Thyroid gland (tissue), 4 donors: Measurements from ENCODE around the gene MCL1. TPM values are rescaled to one million over a fixed set of nuclear protein-coding genes. Genes with fewer than 3 reads are reported as not detected.

ENCODE experiments used
- microRNA-seq: library from miRNA; unstranded; fragments of <30 nt; microRNA quantifications from one replicate; pipeline ENCODE4, GENCODE V29; 2016
- small RNA-seq: library from RNA; depleted of rRNA; stranded (forward); fragments of <200 nt; gene quantifications from one replicate; pipeline ENCODE3, GENCODE V24; 2016
- total RNA-seq, 4 donors: library from RNA; depleted of rRNA; stranded (reverse); fragments of >200 nt; gene quantifications; one replicate each; pipeline ENCODE4 v1.2.3, GENCODE V29; 2016

Gene MCL1
- total RNA-seq, 4 donors from 2014 or later, result 164 to 313 (median 203) TPM

Small RNA genes lying within 50 kb of the gene (microRNA-seq; reads per million reads assigned to microRNA genes)
- not detected for gene MIR4257

Small RNA genes lying within 50 kb of the gene (small RNA-seq; reads per million reads assigned to genes)
- gene MIR4257 (not detected), gene RF00015 (not detected), gene RF00561 (not detected), gene RN7SL473P (not detected), gene RN7SL600P (not detected)

Other genes with a start within 250 kb of the MCL1 start
- gene RPRD2, start 215.5 kb downstream of the MCL1 start, total RNA-seq, result 10 to 100 TPM; 26.1 to 39.9 (median 31.6) TPM
- gene TARS2, start 92.2 kb downstream of the MCL1 start, total RNA-seq, result 10 to 100 TPM; 13.8 to 18.2 (median 14.8) TPM
- gene ECM1, start 71.5 kb downstream of the MCL1 start, total RNA-seq, result 10 to 100 TPM in 1 of 4 donors, 1 to 10 TPM in 3; 4.2 to 11.3 (median 7.0) TPM
- gene FALEC, start 63.9 kb downstream of the MCL1 start, total RNA-seq, result not detected
- gene ADAMTSL4, start 30.2 kb downstream of the MCL1 start, total RNA-seq, result 10 to 100 TPM in 1 of 4 donors, 1 to 10 TPM in 3; 2.1 to 15.7 (median 6.9) TPM
- 100 to 1,000 TPM; 183 to 292 (median 218) TPM for gene ENSA, start 50.0 kb upstream of the MCL1 start, total RNA-seq
- 10 to 100 TPM; 36.3 to 44.1 (median 39.2) TPM for gene GOLPH3L, start 117.5 kb upstream of the MCL1 start, total RNA-seq
- under 1 TPM in 2 of 4 donors, not detected in 2; 0.67 to 0.93 TPM for gene HORMAD1, start 141.3 kb upstream of the MCL1 start, total RNA-seq
- gene CTSS, start 186.2 kb upstream of the MCL1 start, total RNA-seq, result 10 to 100 TPM; 26.2 to 49.3 (median 33.1) TPM
- gene CTSK, start 228.7 kb upstream of the MCL1 start, total RNA-seq, result 10 to 100 TPM; 16.1 to 76.2 (median 36.8) TPM